ENCODE data around the gene BFAR. TPM values are rescaled to one million over a fixed set of nuclear protein-coding genes. Genes with fewer than 3 reads are reported as not detected.

Gene BFAR, protein sequence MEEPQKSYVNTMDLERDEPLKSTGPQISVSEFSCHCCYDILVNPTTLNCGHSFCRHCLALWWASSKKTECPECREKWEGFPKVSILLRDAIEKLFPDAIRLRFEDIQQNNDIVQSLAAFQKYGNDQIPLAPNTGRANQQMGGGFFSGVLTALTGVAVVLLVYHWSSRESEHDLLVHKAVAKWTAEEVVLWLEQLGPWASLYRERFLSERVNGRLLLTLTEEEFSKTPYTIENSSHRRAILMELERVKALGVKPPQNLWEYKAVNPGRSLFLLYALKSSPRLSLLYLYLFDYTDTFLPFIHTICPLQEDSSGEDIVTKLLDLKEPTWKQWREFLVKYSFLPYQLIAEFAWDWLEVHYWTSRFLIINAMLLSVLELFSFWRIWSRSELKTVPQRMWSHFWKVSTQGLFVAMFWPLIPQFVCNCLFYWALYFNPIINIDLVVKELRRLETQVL
- total RNA-seq = 60.3 and 64.2 TPM in 2 replicates

DNA sequence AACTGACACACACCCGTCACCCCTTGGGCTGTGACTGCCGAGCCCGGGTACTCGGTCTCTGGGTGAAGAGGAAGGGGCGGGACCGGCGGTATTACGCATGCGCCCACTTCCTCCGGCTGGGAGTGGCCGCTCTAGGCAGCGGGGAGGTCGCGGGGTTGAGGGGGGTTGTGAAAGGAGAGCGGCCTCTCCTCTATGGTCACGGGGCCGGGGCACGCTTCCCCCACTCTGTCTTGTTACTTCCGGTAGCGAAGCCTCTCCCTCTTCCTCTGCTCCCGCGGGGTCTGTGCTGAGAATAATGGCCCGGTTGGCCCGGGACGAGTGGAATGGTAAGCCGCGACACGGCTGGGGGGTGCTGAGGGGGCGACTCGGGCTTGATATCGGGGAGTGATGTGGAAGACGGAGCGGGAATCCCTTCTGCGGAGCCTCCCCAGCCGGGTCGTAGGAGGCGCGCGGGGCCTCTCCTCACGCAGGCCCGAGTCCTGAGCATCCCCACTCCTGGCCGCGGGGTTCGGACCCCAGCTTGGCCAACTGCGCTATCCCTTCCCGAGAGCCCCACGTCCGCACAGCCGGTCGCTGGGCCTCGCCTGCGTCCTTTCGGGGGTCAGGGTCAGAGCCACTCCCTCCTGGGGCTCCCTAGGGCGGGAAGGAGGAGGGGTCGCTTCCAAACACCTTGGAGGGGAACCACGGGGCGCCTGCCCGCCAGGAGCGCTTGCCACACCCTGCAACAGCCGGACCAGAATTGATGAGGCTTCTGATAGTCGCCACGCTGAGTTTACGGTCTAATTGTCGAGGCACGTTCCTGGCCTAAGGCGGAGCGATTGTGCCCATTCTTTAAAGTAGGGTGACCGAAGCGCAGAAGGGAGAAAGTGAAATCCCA, at the start of gene BFAR:
TSS of gene BFAR (plus strand) at position 259 of the 877 bp plus-strand sequence. CDS start 11,396 bp downstream, outside the sequence.
- intact Hi-C loops (cut with micrococcal nuclease) = loop anchor here (1.0 to 10.0 kb wide), 5 partner anchors 279 to 713 kb away; partner anchors contain the start of genes ERCC4, PDXDC1 and RRN3

DNA sequence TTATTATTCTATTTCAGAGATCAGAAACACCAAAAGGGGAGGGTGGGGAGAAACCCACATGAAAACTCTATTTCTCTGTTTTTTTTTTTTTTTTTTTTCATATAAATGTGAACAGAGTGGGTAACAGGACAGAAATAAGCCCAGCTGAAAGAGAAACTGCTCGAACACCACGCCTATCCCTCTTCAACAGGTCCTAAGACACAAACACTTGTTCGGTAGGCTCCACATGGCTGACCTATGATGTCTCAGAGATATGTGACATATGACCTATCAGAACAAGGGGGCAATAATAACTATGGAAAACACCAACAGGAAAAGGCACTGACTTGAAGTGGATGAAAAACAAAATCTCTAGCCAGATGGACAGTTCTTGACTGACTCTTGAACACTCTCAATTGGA, 47.5 kb upstream of the BFAR start:
- intact Hi-C loops (cut with micrococcal nuclease) = no loop called here

DNA sequence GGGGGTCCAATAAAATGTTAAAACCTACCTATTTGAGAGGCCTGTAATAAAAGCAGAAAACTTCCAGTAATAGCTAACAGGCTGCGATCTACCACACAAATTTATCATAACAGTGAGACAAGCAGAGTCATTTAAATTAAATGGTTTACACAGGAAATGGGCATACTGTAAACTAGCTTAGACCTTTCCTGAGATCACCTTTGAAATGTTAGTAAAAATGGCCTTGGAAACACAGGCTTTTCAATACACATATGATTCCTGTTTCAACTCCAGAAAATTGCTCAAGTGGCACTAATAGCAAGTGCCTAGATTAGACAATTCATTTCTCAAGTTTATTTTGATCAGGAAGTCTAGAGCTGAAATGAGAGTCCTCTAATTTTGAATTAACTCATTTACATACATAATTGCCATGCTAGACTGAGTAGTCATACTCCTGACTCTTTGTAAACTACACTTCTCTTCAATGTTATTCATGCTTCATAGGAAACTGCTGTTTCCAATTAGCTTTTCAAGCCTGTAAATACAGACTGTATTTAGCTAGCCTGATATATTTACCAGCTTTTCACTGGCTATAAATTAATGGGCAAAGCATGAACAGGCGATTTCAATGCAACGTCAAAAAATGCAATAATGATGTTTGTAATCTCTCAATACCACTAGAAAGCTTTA, 46.0 kb upstream of the BFAR start:
- intact Hi-C loops (cut with micrococcal nuclease) = no loop called here

DNA sequence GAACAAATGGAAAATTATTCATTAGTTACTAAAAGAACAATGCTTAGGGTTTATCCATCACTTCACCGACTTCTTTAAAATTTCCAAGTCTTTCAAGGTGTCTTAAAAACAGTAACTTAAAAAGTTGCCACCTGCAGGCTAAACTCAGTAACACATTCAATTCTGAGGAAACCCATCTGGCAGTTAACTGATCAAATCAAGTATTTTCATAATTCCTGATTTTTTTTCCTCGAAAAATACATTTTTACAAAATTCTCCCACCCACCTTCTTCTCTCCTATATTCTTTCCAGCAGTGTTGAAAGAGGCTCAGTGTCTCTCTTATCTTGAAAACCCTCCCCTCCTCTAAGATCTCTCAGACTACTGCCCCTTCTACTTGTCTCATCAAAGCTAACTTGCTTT, 32.6 kb upstream of the BFAR start:
- intact Hi-C loops (cut with micrococcal nuclease) = loop anchor here (1.0 kb wide), 3 partner anchors 299 to 677 kb away; no protein-coding TSS in a partner anchor

DNA sequence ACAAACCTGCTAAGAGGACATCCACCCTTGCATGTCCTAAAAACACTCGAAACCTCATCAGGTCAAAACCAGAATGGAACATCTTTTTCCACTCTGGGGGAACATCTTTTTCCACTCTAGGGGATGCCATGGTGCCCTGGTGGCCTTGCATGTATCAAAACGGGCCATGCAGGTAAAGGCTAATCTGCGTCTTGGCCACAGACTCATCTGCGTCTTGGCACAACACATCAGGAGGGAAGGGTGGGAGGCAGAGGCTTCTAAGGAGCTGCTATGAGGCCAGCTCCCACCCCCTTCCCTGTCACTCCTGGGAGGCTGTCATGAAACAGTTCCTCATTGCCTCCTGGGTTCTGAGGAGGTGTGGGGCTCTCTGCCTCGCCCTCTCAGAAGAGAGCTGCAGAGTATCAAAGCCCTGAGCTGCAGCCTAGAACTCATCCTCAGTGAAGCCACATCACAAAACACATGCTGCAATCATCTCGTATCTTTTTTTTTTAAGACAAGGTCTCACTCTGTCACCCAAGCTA, 30.2 kb upstream of the BFAR start:
- intact Hi-C loops (cut with micrococcal nuclease) = no loop called here

DNA sequence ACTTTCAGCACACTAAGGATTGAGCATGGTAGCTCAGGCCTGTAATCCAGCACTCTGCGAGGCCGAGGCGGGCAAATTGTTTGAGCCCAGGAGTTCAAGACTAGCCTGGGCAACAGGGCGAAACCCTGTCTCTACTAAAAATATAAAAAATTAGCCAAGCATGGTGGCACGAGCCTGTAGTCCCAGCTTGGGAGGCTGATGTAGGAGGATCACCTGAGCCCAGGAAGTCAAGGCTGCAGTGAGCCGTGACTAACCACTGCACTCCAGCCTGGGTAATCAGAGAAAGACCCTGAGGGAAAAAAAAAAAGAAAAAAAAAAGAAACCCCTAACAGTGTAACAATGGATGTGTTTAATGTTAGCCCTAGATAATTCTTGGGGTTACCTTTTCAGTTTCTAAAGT, 26.6 kb upstream of the BFAR start:
- intact Hi-C loops (cut with micrococcal nuclease) = no loop called here

DNA sequence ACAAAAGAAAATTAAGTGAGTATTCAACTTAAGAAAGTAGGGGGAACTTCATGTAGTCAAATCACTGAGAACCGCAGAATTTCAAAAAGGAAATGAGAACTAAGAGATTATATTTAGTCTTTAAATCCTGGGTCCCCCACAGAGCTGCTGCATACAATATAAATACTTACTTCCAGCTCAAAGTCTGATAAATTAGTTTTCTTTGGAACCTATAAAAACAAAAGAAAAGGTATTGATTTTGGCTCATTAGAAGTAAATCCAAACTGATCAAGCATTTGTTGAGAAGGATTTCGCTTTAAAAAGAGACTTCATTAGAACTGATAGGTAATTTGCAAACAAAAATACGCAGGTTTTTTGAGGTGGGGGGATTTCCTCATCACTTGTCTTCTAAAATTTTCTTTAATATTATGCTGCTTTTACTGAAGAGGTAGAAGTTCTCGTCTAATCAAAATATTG, 24.6 kb upstream of the BFAR start:
- intact Hi-C loops (cut with micrococcal nuclease) = no loop called here

DNA sequence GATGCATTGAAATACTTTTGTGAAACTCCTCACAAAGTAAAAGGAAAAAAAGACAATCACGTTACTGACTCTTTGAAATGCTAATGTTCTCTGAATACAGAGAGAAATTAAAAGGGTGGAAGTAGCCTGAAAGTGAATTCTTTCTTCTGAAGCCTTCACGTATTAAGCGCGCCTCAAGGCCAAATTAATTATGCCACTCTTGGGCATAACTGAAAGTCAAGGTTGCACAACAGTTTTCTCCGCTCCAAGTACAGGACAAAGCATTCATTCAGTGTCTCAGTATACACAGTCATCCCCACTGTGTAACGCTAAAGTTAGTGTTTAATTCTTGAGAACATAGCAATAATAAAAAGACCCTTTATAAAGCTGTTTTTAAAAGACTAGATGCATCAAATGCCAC, 24.1 kb upstream of the BFAR start:
- intact Hi-C loops (cut with micrococcal nuclease) = no loop called here

DNA sequence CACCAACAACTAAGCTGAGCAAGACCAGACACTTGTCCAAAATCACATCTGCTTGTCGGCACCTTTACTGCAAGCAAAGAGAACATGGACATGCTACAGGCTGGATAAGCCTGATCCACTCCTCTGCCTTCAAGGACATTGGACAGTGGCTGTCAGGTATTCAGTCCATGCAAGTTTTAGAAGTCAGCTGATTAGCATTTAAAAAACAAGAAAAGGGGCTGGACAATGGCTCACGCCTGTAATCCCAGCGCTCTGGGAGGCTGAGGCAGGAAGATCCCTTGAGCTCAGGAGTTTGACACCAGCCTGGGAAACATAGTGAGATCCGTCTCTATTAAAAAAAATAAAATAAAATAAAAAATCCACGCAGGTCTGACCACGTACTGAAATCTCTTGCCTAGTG, 23.0 kb upstream of the BFAR start:
- intact Hi-C loops (cut with micrococcal nuclease) = no loop called here

DNA sequence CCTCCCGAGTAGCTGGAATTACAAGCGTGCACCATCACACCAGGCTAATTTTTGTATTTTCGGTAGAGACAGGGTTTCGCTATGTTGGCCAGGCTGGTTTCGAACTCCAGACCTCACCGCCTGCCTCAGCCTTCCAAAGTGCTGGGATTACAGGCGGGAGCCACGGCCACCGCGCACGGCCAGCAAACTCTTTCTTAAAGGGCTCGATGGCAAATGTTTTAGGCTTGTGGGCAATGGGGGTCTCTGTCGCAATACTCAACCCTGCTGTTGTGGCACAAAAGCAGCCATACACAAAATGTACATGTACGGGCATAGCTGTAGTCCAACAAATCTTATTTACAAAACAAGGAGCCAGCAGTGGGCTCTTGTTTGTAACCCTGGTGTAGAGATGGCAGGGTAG, 21.1 kb upstream of the BFAR start:
- intact Hi-C loops (cut with micrococcal nuclease) = no loop called here

DNA sequence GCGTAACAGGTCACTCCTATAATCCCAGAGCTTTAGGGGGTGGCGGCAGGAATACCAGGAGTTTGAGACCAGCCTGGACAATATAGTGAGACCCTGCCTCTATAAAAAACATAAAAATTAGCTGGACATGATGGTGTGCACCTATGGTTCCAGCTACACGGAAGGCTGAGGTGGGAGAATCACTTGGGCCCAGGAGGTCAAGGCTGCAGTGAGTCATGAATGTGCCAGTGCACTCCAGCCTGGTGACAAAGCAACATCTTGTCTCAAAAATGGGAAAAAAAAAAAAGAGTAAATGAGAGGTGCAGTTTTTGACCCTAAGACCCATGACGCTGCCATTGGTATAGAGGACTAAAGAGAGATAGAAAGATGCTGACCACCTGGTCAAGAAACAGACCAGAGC, 18.8 kb upstream of the BFAR start:
- intact Hi-C loops (cut with micrococcal nuclease) = no loop called here

DNA sequence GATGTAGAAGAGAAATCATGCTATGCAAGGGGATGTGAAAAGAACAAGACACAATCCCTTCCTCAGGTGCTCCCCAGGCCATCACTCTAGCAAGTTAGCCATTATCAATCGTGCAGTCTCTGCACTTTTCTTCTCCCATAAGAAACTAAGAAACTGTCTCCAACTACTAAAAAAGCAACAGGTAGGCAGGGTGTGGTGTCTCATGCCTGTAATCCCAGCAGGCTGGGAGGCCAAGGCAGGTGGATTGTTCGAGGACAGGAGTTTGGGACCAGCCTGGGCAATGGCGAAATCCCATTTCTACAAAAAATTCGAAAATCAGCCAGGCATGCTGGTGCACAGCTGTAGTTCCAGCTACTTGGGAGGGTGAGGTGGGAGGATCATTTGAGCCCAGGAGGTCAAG, 16.5 kb upstream of the BFAR start:
- intact Hi-C loops (cut with micrococcal nuclease) = no loop called here

DNA sequence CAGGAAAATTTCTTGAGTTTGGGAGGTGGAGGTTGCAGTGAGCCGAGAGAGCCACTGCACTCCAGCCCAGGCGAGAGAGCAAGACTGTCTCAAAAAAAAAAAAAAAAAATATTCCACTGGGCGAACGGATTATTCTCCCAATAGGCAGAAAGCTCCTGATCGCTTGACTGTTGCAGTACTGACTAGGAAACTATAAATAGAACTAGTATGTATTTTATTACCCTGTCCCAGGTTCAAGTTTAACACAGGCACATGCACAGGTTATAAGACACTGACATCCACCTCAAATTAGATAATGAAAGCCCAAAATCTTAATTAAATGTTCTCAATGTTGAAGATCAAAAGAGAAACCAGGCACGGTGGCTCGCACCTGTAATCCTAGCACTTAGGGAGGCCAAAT, 14.2 kb upstream of the BFAR start:
- intact Hi-C loops (cut with micrococcal nuclease) = no loop called here

DNA sequence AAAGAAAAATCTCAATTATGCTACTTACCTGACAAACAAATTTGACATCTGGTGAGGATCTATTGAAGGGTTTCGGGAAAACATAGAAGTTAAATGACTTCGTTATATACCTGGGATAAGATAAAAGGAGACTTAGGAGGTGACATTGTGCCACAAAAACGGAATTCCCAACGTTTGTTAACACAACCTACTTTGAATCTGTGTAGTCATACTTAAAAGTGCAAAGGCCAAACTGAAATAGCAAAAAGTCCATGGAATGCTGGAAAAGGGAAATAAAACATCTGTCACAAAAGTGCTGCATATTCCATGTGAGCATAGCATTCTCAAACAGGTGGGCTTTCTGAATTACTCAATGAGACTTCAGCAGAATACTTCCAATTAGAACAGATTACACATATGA, 5.7 kb upstream of the BFAR start:
- intact Hi-C loops (cut with micrococcal nuclease) = loop anchor here (5.0 kb wide), 1 partner anchor 1825 kb away; the partner anchor contains the start of gene CPPED1

DNA sequence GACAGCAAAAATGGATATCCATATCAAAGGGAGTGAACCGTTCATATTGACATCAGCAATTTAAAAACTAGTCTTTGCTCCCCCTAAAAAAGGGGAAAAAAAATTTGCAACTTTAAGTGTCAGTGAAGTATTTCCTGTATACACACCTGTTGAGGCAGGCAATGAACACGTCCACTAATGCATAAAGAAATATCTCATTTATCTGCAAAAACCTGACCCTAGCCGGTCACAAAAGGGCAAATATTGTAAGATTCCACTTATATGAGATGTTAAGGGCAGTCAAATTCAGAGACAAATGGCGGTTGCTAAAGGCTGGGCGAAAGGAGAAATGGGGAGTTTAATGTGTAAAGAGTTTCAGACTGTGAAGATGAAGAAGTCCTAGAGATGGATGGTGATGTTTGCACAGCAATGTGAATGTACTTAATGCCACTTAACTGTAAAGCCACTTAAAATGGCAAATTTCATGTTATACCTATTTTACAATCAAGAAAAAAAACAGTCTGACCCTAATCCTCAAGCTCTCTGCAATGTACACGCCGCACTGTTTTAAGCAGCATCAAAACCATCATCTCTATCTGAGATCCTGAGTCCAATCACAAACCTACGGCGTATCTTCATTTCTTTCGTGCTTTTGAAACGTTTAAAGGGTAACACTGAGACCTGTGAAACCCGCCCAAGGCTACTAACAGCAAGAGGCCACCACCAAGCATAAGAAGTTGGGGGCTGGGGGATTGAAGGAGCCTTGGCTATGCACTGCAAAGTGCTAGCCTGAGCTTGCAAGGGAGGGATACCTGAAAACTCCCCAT, 3.7 kb upstream of the BFAR start:
- intact Hi-C loops (cut with micrococcal nuclease) = loop anchor here (5.0 kb wide), 1 partner anchor 1827 kb away; the partner anchor contains the start of gene CPPED1

DNA sequence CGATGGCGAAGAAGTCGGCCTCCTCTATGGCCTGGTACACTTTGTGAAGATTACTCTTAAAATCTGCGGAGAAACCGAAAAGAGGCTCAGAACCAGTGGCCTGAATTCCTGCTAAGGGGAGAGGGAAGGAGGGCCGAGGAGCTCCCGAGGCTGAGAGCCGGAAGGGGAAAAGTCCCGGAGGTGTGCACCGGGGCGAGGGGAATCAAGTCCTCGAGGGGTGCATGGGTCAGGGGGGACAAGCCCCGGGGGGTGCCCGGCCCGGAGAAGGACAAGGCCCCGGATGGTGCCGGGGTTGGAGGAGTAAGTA, 3.2 kb upstream of the BFAR start:
- intact Hi-C loops (cut with micrococcal nuclease) = loop anchor here (5.0 kb wide), 1 partner anchor 1827 kb away; the partner anchor contains the start of gene CPPED1

DNA sequence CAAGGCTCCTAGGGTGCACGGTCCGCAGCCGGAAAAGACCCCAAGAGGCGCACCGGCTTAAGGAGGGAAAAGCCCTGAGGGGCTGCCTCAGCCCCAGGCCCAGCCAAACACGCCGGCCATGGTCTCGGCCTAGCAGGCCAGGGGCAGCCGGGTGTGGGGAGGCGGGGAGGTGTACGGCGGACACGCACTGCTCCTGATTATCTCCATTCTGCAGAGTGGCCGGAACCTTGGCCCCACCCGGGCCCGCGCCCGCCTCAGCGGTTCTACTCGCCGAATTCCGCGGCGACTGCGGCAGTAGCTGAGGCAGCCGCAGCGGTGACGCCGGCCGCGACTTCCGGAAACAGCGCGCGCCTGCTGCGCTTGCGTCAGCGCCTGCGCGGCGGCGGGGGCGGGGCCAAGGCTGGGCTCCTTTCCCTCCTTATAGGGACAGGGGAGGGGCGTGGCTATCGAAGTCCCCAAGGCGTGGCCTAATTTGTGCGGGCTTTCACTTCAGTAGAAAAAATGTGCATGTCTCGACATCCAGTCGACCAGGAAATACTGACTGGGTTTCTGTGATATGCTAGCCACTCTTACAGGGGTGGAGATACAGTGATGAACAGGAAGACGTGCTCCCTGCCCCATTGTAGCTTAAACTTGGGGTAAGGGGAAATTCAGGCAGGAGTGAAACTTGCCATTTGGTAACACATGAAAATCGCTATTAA, 2.7 kb upstream of the BFAR start, which contains the start of gene PARN:
TSS of gene PARN (minus strand) at position 342 of the 701 bp plus-strand sequence. CDS start at position 207, 135 bp downstream.
- intact Hi-C loops (cut with micrococcal nuclease) = loop anchor here (1.0 to 10.0 kb wide), 8 partner anchors 345 to 1828 kb away; partner anchors contain the start of genes CPPED1, MRTFB, NTAN1 and PDXDC1

DNA sequence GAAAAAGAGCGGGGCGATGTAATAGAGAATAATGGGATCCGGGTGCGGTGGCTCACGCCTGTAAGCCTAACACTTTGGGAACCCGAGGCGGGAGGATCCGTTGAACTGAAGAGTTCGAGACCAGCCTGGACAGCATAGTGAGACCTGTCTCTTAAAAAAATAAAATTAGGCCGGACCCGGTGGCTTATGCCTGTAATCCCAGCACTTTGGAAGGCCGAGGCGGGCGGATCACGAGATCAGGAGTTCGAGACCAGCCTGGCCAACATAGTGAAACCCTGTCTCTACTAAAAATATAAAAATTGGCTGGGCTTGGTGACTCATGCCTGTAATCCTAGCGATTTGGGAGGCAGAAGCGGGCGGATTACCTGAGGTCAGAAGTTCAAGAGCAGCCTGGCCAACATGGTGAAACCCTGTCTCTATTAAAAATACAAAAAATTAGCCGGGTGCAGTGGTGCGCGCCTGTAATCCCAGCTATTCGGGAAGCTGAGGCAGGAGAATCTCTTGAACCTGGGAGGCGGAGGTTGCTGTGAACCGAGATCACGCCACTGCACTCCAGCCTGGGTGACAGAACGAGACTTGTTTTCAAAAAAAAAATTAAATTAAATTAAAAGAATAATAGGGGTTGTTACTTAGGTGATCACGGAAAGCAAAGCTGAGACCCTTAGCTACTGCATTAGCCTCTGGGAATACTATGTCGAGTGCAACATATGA, 2.0 kb upstream of the BFAR start:
- intact Hi-C loops (cut with micrococcal nuclease) = loop anchor here (1.0 to 10.0 kb wide), 7 partner anchors 344 to 960 kb away; partner anchors contain the start of genes MRTFB, NTAN1, PDXDC1 and RRN3

DNA sequence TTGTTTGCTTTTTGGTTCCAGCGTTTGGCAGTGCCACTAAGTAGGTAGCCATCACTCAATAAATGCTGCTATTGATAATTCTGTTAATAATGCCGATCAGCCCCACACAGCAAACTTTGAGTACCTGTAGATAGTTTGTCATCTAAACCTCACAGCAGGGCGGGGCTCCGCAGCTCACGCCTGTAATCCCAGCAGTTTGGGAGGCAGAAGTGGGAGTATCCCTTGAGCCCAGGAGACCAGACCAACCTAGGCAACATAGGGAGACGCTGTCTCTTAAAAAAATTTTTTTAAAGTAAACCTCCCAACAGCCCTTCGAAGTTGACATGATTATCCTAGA, 1.6 kb downstream of the BFAR start:
- intact Hi-C loops (cut with micrococcal nuclease) = loop anchor here (1.0 to 10.0 kb wide), 4 partner anchors 340 to 458 kb away; partner anchors contain the start of genes PDXDC1 and RRN3

Measured in T-helper 1 cell treated with Interleukin-12 subunit alpha and Interleukin-12 subunit beta and Interleukin-4 antibody, amounts not matched to agents 30 ng/mL and 1 ng/mL, for 36 hours (primary cell).